Germinal center (tissue), 1 donor: ENCODE data around the gene ISLR.
"Not testable (repeated sequence)": the region's sequence is repeated elsewhere in the genome, so short reads cannot be mapped to it uniquely, and the experiment has no call there.

Source experiments
- DNase-seq: peaks from one replicate; pipeline ENCODE4 v3.0.0; 2012; ENCODE audit warnings: mixed read lengths, low spot score

The ISLR gene

DNA sequence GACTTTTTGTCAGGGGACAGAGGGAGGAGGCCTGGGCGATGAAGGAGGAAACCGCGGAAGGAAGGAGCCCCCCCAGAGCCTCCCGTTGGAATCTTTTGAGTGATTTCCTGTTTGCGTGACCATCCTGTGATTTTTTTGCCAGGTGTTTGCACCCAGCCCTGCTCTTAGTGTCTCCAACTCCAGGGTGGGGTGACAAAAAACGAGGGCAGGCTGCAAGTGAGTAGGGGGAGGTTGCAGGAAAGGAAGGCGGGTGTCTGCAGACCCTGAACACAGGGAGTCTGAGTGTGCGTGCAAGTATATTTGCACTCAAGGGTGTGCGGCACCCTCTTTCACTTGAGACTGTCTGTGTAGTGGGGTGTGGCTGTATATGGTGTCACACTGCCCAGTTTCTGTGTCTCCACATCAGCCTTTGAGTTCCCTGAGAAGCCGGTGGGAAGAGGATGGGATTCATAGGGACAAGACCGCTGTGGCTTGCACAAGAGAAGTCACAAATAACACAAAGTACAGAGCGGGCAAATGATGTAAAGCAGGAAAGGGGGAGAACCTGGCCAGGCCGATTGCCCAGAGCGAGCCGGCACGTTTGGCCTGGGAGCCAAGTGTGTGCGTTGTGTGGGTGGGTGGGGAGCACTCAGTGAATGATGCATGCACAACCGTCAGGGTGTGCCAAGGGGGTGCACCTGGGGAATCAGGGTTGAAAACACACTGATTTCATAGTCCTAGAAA is 36.5 kb upstream of the ISLR start:
- DNase-seq: no peak

DNA sequence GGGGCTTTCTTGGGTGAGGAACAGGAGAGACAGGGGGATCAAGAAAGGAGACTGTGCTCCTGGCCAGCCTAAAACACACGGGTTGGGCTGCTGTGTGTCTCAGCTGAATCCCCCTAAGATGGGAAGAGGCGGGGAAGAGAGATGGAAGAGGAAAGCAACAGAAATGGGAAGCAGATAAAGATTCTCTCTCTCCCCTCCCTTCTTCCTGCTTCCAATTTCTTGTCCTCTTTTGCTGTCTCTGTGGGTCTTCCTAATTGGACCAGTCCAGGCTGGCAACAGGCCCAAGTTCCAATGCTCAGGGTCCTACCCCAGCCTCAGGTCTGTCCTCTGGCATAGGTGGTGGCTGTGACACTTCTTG is 36.0 kb upstream of the ISLR start:
- no peak for DNase-seq

DNA sequence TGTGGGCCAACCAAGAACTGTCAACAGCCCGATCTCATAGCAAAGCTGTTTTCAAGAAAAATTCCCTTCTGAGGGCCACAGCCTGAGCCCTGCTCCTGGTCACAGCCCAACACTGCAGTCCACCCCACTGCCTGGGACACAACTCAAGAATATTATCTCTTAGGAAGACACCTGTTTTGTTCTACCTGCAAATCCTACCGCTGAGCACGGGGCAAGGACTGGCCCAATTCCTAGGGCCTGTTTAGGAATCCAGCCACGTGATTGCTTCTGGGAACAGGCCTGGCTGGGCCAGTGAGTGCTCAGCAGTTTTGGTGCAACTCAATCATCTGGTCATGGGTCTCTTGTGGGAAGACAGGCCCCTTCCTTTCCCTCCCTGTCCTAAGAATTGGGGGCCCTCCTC is 34.9 kb upstream of the ISLR start:
- no peak for DNase-seq

DNA sequence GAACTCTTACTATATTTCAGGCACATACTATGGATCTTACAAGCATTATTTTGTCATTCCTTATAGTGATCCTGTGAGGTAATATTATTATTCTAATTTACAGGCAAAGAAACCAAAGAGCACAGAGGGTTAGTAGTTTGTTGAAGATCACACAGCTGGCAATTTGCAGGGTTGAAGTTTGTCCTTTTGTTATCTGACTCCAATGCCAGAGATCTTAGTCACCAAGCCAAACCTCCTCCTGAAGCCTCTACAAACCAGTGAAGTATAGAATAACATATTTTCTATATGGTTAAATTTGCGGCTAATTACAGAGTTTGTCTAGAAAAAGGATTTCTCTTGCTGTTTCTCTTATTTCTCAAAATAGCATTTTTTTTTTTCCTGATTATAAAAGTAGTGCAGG is 31.9 kb upstream of the ISLR start:
- no peak for DNase-seq

DNA sequence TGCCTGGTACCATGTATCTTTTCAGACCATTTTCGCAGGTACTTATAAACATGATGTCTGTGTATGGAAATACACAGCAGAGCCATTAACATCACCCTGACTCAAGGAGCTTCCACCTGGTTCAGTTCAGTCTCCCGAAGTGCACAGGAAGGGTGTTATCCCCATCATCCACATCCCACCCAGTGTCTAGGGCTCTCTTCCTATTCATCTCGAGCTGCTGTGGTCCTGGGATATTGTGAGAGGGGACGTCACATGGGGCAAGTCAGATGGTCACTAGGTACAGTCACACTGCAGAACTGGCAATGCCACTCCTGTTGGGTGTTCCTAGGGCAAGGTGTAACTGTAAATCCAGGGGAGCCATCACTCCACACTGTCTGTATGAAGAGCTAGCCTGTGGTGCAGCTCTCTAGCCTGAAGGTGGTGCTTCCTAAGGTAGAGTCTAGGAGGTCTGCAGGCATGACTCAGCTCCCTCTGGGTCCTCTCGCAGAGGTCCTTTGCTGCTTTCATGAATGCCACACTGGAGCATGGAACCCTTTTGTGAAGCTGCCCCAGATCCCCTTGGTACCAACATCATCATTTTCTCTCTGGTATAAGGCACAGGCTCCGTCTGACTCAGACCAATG is 29.2 kb upstream of the ISLR start:
- no peak for DNase-seq

DNA sequence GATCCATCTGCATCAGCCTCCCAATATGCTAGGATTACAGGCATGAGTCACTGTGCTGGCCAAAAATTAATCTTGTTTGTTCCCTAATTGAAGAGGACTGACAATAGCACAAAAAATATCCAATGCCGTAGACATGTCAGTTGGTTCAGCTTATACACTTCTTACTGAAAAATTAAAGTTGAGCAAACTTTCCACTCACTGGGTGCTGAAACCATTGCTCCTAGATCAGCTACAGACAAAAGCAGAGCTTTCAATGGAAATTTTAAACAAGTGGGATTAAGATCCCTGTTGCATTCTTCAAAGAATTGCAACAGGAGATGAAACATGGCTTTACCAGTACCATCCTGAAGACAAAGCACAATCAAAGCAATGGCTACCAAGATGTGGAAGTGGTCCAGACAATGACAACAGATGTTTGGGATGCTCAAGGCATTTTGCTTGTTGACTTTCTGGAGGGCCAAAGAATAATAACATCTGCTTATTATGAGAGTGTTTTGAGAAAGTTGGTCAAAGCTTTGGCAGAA is 27.2 kb upstream of the ISLR start:
- DNase-seq: no peak

DNA sequence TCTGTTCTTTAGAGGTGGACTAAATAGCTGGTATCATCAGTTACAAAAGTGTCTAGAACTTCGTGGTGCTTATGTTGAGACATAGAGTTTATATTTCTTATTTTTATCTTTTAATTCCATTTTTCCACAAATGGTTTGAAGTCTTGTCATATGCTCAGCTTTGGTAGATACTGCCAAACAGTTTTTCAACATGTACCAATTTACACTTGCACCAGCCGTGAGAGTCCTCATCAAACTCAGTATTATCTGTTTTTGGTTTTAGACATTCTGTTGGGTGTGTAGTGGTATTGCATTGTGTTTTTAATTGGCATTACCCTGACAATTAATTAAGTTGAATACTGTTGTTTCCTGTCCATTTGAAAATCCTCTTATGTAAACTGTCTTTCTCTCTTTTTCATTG is 26.5 kb upstream of the ISLR start:
- DNase-seq: no peak

DNA sequence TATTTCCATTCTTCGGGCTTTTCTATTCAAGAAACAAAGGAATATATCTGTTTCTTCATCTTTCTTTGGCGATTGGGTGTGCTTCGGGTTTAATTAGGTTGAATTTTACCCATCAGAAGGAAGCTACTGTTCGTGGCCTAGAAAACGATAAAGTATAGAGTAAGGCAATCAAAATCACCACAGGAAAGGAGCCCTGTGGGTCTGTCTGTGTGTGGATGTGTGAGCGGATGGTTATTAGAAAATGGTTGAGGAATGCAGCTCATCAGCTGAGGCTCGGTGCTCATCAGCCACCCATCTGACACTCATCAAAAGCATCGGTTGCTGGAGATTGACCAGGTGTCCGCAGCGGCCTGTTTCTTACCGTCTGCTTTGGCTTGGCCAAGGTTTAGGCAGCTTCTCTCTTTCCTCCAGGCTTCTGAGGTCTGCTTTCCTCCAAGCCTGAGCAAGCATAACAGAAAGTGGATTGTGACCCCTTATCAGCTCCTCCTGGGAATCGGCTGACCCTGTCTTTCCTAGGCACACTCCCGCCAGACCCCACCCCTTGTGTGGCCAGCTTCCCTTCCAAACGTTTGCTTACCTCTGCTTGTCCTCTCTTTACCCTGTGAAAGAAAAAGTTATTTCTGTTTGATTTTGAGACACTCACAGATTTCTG is 17.6 kb upstream of the ISLR start:
- DNase-seq: no peak

DNA sequence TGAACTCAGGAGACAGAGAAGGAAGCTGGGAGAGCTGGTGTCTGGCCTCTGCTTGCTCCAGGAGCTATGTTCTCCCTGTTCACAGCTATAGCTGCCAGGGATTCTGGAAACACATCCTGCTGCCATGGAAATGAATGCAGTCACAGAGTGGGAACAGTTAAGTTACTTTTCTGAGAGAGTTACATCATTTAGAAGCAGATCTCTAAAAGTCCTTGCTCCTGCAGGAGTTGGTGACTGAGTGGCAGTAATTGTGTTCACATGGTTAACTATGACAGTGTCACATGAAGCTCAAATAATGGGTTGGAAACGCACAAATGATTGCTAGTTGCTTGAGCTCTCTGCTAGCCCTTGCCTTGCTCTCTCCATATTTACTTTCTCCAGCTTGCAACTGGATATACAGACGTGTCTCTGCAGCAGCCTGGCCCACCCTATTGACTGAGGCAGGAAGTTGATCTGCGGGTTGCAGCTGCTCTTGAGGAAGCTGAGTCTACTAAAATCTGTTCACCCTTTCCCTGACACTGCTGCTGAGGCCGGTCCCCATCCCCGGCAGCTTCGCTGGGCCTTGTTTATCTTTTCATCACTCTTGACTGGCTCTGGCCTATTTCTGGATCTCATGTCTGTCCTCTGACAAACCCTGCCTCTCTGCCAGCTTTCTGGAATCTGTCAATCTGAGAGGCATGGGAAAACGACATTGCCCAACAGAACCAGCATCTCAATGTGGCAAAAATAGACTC is 16.7 kb upstream of the ISLR start:
- DNase-seq: no peak

DNA sequence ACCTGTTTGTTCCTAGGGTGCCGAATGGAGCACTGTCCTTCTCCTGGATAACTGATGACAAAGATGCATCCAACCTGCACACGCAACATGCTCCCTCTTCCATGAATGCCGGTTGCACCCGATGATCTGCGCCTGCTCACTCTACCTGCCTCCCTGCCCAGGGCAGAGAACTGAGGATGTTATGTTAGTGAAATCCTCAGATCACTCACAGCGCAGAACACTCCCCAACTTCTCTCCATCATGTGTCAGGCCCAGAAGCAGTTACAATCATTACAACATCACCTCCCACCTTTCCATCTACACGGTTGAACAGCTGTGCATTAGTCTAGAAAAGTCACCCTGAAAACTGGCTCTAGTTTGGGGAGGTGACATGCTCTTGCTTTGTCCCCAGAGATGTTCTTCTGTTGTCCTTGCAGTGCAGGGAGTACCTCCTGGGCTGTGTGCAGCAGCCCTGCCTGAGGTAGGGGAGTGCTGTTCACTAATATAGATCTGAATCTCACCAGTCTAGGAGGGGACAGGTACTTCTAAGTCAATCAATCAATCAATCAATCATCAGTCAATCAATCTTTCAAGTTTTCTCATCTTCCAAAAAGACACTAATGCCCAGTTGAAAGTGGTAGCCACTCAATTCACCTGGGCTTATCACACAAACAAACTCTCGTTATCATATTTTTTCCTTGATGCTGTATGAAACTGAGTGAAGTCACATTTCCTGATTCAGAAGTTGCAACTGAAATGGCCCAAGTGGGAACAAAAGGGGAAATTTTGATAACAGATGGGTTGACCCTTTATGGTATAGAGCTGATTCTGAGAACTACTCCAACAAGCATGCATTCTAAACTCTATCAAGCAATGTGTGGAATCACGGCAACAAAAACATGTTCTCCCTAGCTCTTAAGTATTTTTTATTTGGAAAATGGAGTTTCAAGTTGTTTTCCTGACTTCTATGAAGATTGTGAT is 15.4 kb upstream of the ISLR start:
- DNase-seq: no peak

DNA sequence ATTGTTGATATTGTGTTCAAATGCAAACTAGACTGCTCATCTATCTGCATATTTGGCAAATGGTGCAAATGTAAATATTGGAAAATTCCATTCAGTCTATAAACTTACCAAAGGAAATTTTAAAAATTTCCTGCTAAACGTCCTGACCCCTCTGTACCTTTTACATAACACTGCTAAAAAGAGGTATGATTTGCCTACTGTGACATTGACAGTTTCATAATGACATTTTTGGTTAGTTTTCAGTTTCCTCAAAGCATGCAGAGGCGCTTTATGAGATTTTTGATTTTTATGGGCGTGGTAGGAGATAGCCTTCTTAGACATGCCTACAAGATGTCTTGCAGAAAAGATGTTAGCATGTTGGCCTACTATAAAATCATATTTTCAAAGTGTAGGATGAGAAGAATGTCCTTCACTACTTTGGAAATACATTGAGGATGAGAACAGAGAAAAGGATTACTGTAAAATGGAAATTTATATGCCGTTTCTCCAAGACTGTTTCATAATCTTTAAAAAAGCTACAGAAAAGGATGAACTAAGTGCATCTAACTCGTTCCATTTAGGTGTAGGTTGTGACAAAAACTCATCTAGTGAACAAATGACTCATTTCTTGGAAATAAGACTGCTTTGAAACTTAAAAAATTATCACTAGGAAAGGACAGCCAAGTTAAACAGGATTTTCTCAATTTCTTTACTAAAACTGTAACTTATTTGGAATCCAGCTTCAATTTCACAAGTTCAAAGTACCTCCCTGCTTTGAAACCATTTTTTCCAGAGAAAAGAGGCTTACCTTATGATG is 14.5 kb upstream of the ISLR start:
- no peak for DNase-seq

DNA sequence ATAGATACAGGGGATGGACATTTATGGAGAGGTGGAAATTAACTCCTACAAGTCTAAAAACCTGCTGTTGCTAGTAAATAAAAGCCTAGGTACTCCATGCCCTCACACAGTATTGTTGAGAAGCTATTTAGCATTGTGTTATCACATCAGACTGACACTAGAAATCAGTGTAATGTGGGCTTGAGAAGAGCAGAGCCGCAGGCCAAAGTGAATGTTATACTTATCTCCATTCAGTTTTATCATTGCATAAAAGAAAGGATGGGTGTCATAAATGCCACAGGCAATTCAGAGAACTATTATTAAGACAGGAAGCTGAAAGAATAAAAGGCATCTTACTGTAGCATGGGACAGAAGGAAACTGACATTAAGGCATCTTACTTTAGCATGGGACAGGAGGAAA is 13.7 kb upstream of the ISLR start:
- no peak for DNase-seq

DNA sequence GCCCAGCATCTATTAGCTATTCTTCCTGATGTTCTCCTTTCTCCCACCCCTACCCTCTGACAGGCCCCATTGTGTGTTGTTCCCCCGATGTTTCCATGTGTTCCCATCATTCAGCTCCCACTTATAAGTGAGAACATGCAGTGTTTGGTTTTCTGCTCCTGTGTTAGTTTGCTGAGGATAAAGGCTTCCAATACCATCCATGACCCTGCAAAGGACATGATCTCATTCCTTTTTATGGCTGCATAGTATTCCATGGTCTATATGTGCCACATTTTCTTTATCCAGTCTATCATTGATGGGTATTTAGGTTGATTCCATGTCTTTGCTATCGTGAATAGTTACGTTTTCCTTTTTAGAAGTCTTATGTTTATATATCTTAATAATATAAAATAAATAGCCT is 13.1 kb upstream of the ISLR start:
- not testable (repeated sequence) for DNase-seq

DNA sequence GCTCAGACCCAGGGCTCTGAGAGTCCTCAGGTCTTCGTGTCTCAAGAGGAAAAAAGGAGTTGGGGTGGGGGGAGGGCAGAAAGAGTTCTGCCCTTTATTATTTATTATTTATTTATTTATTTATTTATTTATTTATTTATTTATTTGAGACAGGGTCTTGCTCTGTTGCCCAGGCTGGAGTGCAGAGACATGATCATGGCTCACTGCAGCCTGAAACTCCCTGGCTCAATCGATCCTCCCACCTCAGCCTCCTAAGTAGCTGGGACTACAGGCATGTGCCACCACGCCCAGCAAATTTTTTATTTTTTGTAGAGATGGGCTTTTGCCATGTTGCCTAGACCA is 11.3 kb upstream of the ISLR start:
- not testable (repeated sequence) for DNase-seq

DNA sequence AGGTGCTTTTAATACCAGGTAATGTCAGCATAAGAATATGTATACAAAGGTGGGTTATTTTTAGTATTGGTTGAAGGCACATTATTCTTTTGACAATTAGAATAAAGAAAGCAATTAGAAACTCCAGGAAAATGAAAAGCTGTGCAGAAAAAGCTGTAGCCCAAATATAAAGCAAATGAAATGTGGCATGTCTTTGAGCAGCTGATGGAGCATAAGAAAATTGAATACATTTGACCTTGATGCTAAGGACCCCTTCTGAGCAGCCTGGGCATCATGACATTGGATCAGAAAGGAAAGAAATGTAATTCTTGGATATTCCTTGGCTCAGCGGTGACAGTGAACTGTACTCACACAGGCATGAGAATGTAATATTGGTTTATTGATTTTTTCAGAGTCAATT is 8.0 kb upstream of the ISLR start:
- DNase-seq: no peak

DNA sequence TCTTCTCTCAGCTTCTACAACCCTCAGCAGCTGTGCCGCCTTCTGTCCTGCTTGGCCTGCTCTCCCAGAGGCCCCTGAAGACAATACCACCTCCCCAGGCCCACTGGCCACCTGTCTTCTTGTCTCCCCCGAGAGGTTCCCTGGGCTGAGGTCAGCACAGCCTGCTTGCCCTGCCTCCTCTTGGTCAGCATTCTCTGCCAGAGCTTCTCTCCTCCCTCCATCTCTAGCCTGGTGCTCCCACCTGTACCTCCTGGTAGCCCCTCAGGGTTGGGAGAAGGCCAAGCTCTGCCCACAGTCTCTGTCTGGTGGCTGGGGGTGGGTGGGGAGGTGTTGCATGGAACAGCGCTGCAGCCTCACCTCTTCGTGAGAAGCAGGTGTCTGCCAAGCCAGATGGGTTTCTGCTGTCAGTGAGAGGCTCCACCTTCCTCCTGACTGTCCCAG is 5.6 kb upstream of the ISLR start:
- no peak for DNase-seq

DNA sequence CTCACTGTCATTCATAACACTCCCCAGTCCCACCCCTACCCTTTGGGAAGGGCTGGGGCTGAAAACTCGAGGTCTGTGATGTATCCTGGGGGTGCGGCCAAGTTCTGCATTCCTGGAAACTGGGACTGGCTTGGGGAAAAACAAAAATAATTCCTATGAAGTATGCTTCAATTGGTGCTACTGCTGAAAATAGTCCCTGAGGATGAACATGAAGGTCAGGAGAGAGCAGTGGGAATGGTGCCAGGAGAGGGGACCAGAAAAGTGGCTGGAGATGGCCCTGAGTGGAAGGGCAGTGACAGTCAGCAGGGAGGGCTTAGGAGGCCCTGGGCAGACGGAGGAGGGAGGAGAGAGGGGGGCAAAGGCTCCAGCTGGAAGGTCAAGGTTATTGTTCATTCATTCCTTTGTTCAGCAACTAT is 4.8 kb upstream of the ISLR start:
- DNase-seq: no peak

DNA sequence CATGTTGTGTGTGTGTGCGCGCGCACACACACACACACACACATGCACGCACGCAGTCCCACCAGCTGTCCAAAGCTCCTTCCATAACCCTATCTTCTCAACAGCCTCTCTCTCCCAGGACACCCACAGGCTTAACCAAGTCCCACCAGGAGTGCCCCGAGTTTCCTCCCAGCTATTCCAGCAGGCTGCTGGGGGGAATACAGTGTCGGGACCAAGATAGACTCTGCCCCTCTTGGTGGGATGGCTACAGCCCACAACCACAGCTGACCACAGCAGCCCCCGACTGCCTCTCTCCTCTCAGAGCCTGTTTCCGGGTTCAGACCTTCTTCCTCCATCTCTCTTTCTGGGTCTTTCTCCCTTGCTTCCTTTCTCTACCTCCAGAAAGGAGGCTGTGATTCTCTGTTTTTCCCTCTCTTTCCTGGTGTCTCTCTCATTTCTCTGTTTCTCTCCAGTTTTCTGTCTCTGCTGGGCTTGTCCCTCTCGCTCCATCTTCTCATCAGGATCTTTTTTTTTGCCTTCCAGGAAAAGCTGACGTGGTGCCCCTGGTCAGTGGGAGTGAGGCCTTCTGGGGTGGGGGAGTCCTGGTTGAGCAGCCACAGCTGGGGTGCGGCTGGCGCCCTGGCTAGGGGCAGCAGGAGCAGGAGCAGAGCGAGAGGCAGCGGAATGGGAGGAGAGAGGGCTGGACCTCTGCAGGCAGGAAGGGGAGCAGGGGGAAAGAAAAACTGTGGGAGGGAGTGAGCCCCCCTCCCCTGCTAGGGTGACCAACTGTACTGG is 3.3 kb upstream of the ISLR start:
- no peak for DNase-seq

DNA sequence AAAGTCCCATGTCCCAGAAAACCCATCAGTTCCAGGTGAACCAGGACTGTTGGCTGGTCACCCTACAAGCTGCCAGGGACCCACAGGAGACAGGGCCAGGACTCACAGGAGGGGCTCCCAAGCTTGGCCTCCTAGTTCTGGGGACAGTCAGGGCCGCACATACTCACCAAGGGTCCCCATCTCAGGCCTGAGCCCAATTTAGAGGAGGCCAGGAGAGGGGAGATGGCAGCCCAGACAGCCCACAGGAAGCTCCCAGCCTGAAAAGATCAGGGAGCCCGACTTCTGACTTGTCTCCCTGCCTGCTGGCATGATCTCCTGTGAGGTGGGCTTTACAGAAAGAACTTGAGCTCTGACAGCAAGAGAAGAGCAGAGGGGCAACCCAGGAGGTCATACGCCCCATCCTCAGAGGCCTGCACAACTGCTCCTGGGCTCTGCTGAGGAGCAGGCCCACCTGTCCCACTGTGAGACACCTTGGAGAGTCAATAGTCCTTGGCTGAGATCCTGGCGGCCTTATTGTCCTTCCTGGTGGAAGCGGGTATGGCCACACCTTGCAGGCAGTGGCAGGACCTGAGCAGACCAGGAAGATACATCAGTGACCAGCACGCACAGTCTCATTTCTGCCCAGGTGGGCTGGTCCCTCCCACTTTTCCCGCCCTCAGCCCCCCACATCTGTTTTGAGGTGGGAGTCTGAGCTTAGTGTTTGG is 2.5 kb upstream of the ISLR start:
- DNase-seq: no peak
